Loucy (cell line): ENCODE measurements around the gene CPSF4L.

Experiments used
- H2AFZ ChIP-seq: fragments of 200-600 bp; sonication (generic); 2 replicates; pipeline ENCODE4 v1.6.0; 2016; ENCODE audit warnings: antibody characterized with exemption, mild to moderate bottlenecking, low read length, moderate library complexity
- H3F3A ChIP-seq: fragments of 200-600 bp; 2 replicates; pipeline ENCODE4 v1.6.0; 2016; ENCODE audit warnings: antibody characterized with exemption, low read depth, mild to moderate bottlenecking
- H3K27me3 ChIP-seq: fragments of 200-600 bp; sonication (generic); 2 replicates; pipeline ENCODE4 v1.6.1; 2014; ENCODE audit warnings: low read length, mild to moderate bottlenecking; ENCODE audit not compliant: insufficient read depth, poor library complexity, severe bottlenecking
- H3K36me3 ChIP-seq: fragments of 200-600 bp; sonication (generic); 2 replicates; pipeline ENCODE4 v1.6.1; 2016; ENCODE audit warnings: low read length; ENCODE audit not compliant: insufficient read depth
- H3K4me1 ChIP-seq: fragments of 200-600 bp; sonication (generic); 2 replicates; pipeline ENCODE4 v1.5.1; 2014; ENCODE audit warnings: low read length, mild to moderate bottlenecking; ENCODE audit not compliant: insufficient read depth, poor library complexity, severe bottlenecking
- H3K4me2 ChIP-seq: fragments of 200-600 bp; sonication (generic); 2 replicates; pipeline ENCODE4 v1.6.0; 2014; ENCODE audit warnings: antibody characterized with exemption, low read length, low read depth, mild to moderate bottlenecking; ENCODE audit not compliant: poor library complexity, severe bottlenecking
- H3K4me3 ChIP-seq: fragments of 200-600 bp; sonication (generic); 2 replicates; pipeline ENCODE4 v1.5.1; 2014; ENCODE audit warnings: low read length, mild to moderate bottlenecking, mixed read lengths; ENCODE audit not compliant: poor library complexity, severe bottlenecking
- H3K79me2 ChIP-seq: fragments of 200-600 bp; sonication (generic); 2 replicates; pipeline ENCODE4 v1.6.1; 2014; ENCODE audit warnings: low read length; ENCODE audit not compliant: insufficient read depth
- H3K9ac ChIP-seq: fragments of 200-600 bp; sonication (generic); 2 replicates; pipeline ENCODE4 v1.6.0; 2014; ENCODE audit warnings: mild to moderate bottlenecking, low read depth, low read length, moderate library complexity; ENCODE audit not compliant: poor library complexity, severe bottlenecking
- H3K9me2 ChIP-seq: fragments of 200-600 bp; sonication (generic); replicated peaks from 2 replicates; pipeline ENCODE4 v1.6.1; 2016; ENCODE audit warnings: low read depth, low read length, mixed read lengths
- H3K9me3 ChIP-seq: fragments of 200-600 bp; sonication (generic); 2 replicates; pipeline ENCODE4 v1.6.1; 2014; ENCODE audit warnings: mild to moderate bottlenecking, antibody characterized with exemption, low read length, low read depth; ENCODE audit not compliant: insufficient read depth
- H4K20me1 ChIP-seq: fragments of 200-600 bp; sonication (generic); 2 replicates; pipeline ENCODE4 v1.6.0; 2014; ENCODE audit warnings: antibody characterized with exemption, low read length, mild to moderate bottlenecking; ENCODE audit not compliant: insufficient read depth, poor library complexity, severe bottlenecking
- CTCF ChIP-seq: fragments of 200-600 bp; sonication (generic); conservative IDR thresholded peaks from 2 replicates; pipeline ENCODE4 v1.5.1; 2014; ENCODE audit warnings: mild to moderate bottlenecking, antibody characterized with exemption, low read length
- EZH2phosphoT487 ChIP-seq: fragments of 200-600 bp; IDR thresholded peaks from 2 replicates; pipeline ENCODE4 v1.6.1; 2018; ENCODE audit warnings: antibody characterized with exemption, mild to moderate bottlenecking, moderate library complexity, borderline replicate concordance

The CPSF4L gene

GRCh38 chr17:73250851-73251640 lies 10.6 kb downstream of the CPSF4L start:
- TF ChIP-seq CTCF, result no peak
- no peak for TF ChIP-seq EZH2phosphoT487
- Histone ChIP-seq H3K9me3 (no peaks in the 10 kb centered on the region), H3K27me3 (no peaks in the 10 kb centered on the region), H2AFZ (no peak overlapping the region), H3K4me1 (no peaks in the 10 kb centered on the region), H3F3A (no peaks in the 10 kb centered on the region), H4K20me1 (no peaks in the 10 kb centered on the region), H3K36me3 (peaks cover 5% of the 10 kb centered on the region; the same call in 1 of the 2 replicates), H3K9me2 (no peaks in the 10 kb centered on the region), H3K4me2 (no peak overlapping the region), H3K9ac (no peak overlapping the region), H3K4me3 (no peak overlapping the region), H3K79me2 (no peaks in the 10 kb centered on the region)

- TF ChIP-seq EZH2phosphoT487, result no peak
- no peak for TF ChIP-seq CTCF
- Histone ChIP-seq H3K9me2 (no peaks in the 10 kb centered on the region), H3K36me3 (peaks cover 9% of the 10 kb centered on the region; the same call in 1 of the 2 replicates), H3K79me2 (no peaks in the 10 kb centered on the region), H3K9me3 (no peaks in the 10 kb centered on the region), H3K9ac (no peak overlapping the region), H3K27me3 (no peaks in the 10 kb centered on the region), H3F3A (no peaks in the 10 kb centered on the region), H2AFZ (no peak overlapping the region), H3K4me1 (no peaks in the 10 kb centered on the region), H3K4me2 (no peak overlapping the region), H3K4me3 (no peak overlapping the region), H4K20me1 (no peaks in the 10 kb centered on the region)
Observed at GRCh38 chr17:73249700-73250099, 12.0 kb downstream of the CPSF4L start.

GRCh38 chr17:73248532-73248931 lies 13.1 kb downstream of the CPSF4L start:
- Histone ChIP-seq H3K9me2 (no peaks in the 10 kb centered on the region), H3K4me2 (no peak overlapping the region), H3K4me3 (no peak overlapping the region), H3K9ac (no peak overlapping the region), H3F3A (no peaks in the 10 kb centered on the region), H3K27me3 (no peaks in the 10 kb centered on the region), H3K4me1 (no peaks in the 10 kb centered on the region), H3K79me2 (no peaks in the 10 kb centered on the region), H3K9me3 (no peaks in the 10 kb centered on the region), H3K36me3 (peaks cover 16% of the 10 kb centered on the region; the same call in 1 of the 2 replicates), H2AFZ (no peak overlapping the region), H4K20me1 (no peaks in the 10 kb centered on the region)
- TF ChIP-seq CTCF (no peak), EZH2phosphoT487 (no peak)
